Liver (tissue), 9 donors: ENCODE measurements around the gene GAS6. TPM values are rescaled to one million over a fixed set of nuclear protein-coding genes. Genes with fewer than 3 reads are reported as not detected.

Experiments used
- DNase-seq: peaks from one replicate; pipeline ENCODE4 v3.0.0-alpha.2; 2017; ENCODE audit warnings: low spot score
- H3K27ac ChIP-seq, 2 donors: one replicate each; pipeline ENCODE4 v1.7.0; 2013; ENCODE audit warnings: inconsistent platforms in 2 of 2, low read length in 2 of 2, control low read depth in 1 of 2, low read depth in 1 of 2, mild to moderate bottlenecking in 1 of 2
- H3K27me3 ChIP-seq, 4 donors: one replicate each; pipeline versions ENCODE4 v1.6.1 to v1.7.0; 2013; ENCODE audit warnings: low read length in 3 of 4, inconsistent platforms in 1 of 4, mild to moderate bottlenecking in 1 of 4, moderate library complexity in 1 of 4; ENCODE audit not compliant: control insufficient read depth in 4 of 4, insufficient read depth in 4 of 4
- H3K36me3 ChIP-seq, 4 donors: one replicate each; pipeline versions ENCODE4 v1.6.1 to v1.7.0; 2013; ENCODE audit warnings: low read length in 3 of 4, mild to moderate bottlenecking in 3 of 4, low read depth in 1 of 4, moderate library complexity in 1 of 4; ENCODE audit not compliant: control insufficient read depth in 4 of 4, insufficient read depth in 3 of 4
- H3K4me1 ChIP-seq, 4 donors: one replicate each; pipeline versions ENCODE4 v1.6.1 to v1.7.0; 2013; ENCODE audit warnings: low read length in 3 of 4, mild to moderate bottlenecking in 3 of 4, moderate library complexity in 1 of 4; ENCODE audit not compliant: control insufficient read depth in 4 of 4, insufficient read depth in 4 of 4
- H3K4me3 ChIP-seq, 3 donors: one replicate each; pipeline versions ENCODE4 v1.6.1 to v1.7.0; 2013; ENCODE audit warnings: low read length in 3 of 3, control low read depth in 1 of 3, low read depth in 1 of 3, mild to moderate bottlenecking in 1 of 3
- H3K9ac ChIP-seq, 2 donors: one replicate each; pipeline ENCODE4 v1.7.0; 2013; ENCODE audit warnings: low read length in 2 of 2, mild to moderate bottlenecking in 2 of 2, moderate library complexity in 2 of 2, control low read depth in 1 of 2, low read depth in 1 of 2
- H3K9me3 ChIP-seq, 4 donors: one replicate each; pipeline versions ENCODE4 v1.6.1 to v1.7.0; 2013; ENCODE audit warnings: low read length in 3 of 4; ENCODE audit not compliant: control insufficient read depth in 4 of 4
- ATF3 ChIP-seq: IDR thresholded peaks from 2 replicates; pipeline ENCODE4 v1.6.1; 2016; ENCODE audit warnings: antibody characterized with exemption
- CTCF ChIP-seq: fragments of 150-350 bp; IDR thresholded peaks from 2 replicates; pipeline ENCODE4 v1.5.1; 2017; ENCODE audit warnings: improper control_type of control experiment, low read depth, low read length; ENCODE audit not compliant: missing input control
- EGR1 ChIP-seq, 2 donors: IDR thresholded peaks; 2 replicates each; pipeline ENCODE4 v1.6.1; 2016 to 2018; ENCODE audit warnings: antibody characterized with exemption in 2 of 2, low read depth in 2 of 2
- FOXA1 ChIP-seq: IDR thresholded peaks from 2 replicates; pipeline ENCODE4 v1.6.1; 2016; ENCODE audit warnings: antibody characterized with exemption
- FOXA2 ChIP-seq: IDR thresholded peaks from 2 replicates; pipeline ENCODE4 v1.6.1; 2016; ENCODE audit warnings: antibody characterized with exemption
- GABPA ChIP-seq, 2 donors: IDR thresholded peaks in 1 of 2; conservative IDR thresholded peaks in 1 of 2; 2 replicates each; pipeline ENCODE4 v1.6.1; 2016; ENCODE audit warnings: antibody characterized with exemption in 2 of 2, mild to moderate bottlenecking in 1 of 2, moderate library complexity in 1 of 2
- HNF4A ChIP-seq, 2 donors: conservative IDR thresholded peaks; 2 replicates each; pipeline ENCODE4 v1.6.1; 2016; ENCODE audit warnings: antibody characterized with exemption in 2 of 2, mild to moderate bottlenecking in 2 of 2
- HNF4G ChIP-seq: IDR thresholded peaks from 2 replicates; pipeline ENCODE4 v1.6.1; 2016; ENCODE audit warnings: antibody characterized with exemption
- JUND ChIP-seq, 2 donors: IDR thresholded peaks; 2 replicates each; pipeline ENCODE4 v1.6.1; 2016; ENCODE audit warnings: antibody characterized with exemption in 2 of 2
- NR2F2 ChIP-seq: IDR thresholded peaks from 2 replicates; pipeline ENCODE4 v1.6.1; 2016; ENCODE audit warnings: antibody characterized with exemption
- RAD21 ChIP-seq, 2 donors: IDR thresholded peaks; 2 replicates each; pipeline ENCODE4 v1.6.1; 2016; ENCODE audit warnings: antibody characterized with exemption in 2 of 2, mild to moderate bottlenecking in 2 of 2
- RXRA ChIP-seq, 2 donors: IDR thresholded peaks; 2 replicates each; pipeline ENCODE4 v1.6.1; 2017 to 2018; ENCODE audit warnings: antibody characterized with exemption in 2 of 2, mild to moderate bottlenecking in 1 of 2
- SP1 ChIP-seq: IDR thresholded peaks from 2 replicates; pipeline ENCODE4 v1.6.1; 2018; ENCODE audit warnings: antibody characterized with exemption, mild to moderate bottlenecking
- TAF1 ChIP-seq: conservative IDR thresholded peaks from 2 replicates; pipeline ENCODE4 v1.6.1; 2016; ENCODE audit warnings: antibody characterized with exemption, mild to moderate bottlenecking
- YY1 ChIP-seq: IDR thresholded peaks from 2 replicates; pipeline ENCODE4 v1.6.1; 2016; ENCODE audit warnings: antibody characterized with exemption, mild to moderate bottlenecking
- WGBS: extraction: QIAGEN DNeasy Blood & Tissue Kit; methylation state at CpG from one replicate; pipeline ENCODE4 v1.1.7; 2013; 5-methylcytosine and 5-hydroxymethylcytosine counted together
- polyA plus RNA-seq, 2 donors: library from polyadenylated mRNA; stranded (reverse) in 1 of 2; unstranded in 1 of 2; fragments of 200-250 nt in 1 of 2; fragments of >200 nt in 1 of 2; fragmentation: Nextera tagmentation in 1 of 2; extraction: Ambion mirVana in 1 of 2; gene quantifications; one replicate each; pipeline versions ENCODE4 v1.2.1 to v1.2.3, GENCODE V29; 2013 to 2015
- total RNA-seq, 2 donors: library from RNA; depleted of rRNA; stranded (reverse); fragments of >200 nt; gene quantifications; one replicate each; pipeline ENCODE4 v1.2.3, GENCODE V29; 2014
- TF ChIP-seq, protein P1 (sequence below): IDR thresholded peaks from 2 replicates; pipeline ENCODE4 v1.6.1; 2016; ENCODE audit warnings: antibody characterized with exemption
- TF ChIP-seq, protein P2 (sequence below): IDR thresholded peaks from 2 replicates; pipeline ENCODE4 v1.6.1; 2016; ENCODE audit warnings: antibody characterized with exemption, mild to moderate bottlenecking
- TF ChIP-seq, protein P3 (sequence below): IDR thresholded peaks from 2 replicates; pipeline ENCODE4 v1.6.1; 2016; ENCODE audit warnings: antibody characterized with exemption
- donor health status: healthy.
- donor health status: healthy.
- donor health status: healthy.
- donor health status: healthy.
- donor health status: healthy.

The GAS6 gene
- total and polyA plus RNA-seq, 4 donors, result 2.5 to 30.2 (median 9.1) TPM

- TF ChIP-seq GABPA (IDR thresholded peaks at IDR 0.05 in 1 of 2, conservative IDR thresholded peaks at IDR 0.05 in 1 of 2) (no peak), RXRA (IDR thresholded peaks at IDR 0.05) (no peak)
These were observed 87.4 kb downstream of the GAS6 start (continued) for GRCh38 chr13:113776231-113777125.

GRCh38 chr13:113775451-113776145, 88.3 kb downstream of the GAS6 start:
- Histone ChIP-seq H3K9ac (no peak overlapping the region), H3K27ac (no peak overlapping the region), H3K4me1 (no peaks in the 10 kb centered on the region), H3K27me3 (peaks cover 0 to 3% (median 1%) of the 10 kb centered on the region in 4 donors), H3K9me3 (no peaks in the 10 kb centered on the region), H3K36me3 (no peaks in the 10 kb centered on the region), H3K4me3 (no peak overlapping the region)
- WGBS, result 87% methylated on average over 28 of the region's 28 CpGs
- DNase-seq, result no peak
- TF ChIP-seq FOXA2 (no peak), HNF4A (conservative IDR thresholded peaks at IDR 0.05) (no peak), RXRA (IDR thresholded peaks at IDR 0.05) (no peak), HNF4G (no peak), RAD21 (IDR thresholded peaks at IDR 0.05) (no peak), FOXA1 (no peak), SP1 (no peak), CTCF (no peak), EGR1 (IDR thresholded peaks at IDR 0.05; ENCODE audit: low read depth in 2 of 2) (no peak), ATF3 (no peak), NR2F2 (no peak), JUND (IDR thresholded peaks at IDR 0.05) (no peak), TAF1 (no peak), YY1 (no peak)
- TF ChIP-seq, protein P1, sequence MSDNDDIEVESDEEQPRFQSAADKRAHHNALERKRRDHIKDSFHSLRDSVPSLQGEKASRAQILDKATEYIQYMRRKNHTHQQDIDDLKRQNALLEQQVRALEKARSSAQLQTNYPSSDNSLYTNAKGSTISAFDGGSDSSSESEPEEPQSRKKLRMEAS, result no peak
- TF ChIP-seq, protein P2, sequence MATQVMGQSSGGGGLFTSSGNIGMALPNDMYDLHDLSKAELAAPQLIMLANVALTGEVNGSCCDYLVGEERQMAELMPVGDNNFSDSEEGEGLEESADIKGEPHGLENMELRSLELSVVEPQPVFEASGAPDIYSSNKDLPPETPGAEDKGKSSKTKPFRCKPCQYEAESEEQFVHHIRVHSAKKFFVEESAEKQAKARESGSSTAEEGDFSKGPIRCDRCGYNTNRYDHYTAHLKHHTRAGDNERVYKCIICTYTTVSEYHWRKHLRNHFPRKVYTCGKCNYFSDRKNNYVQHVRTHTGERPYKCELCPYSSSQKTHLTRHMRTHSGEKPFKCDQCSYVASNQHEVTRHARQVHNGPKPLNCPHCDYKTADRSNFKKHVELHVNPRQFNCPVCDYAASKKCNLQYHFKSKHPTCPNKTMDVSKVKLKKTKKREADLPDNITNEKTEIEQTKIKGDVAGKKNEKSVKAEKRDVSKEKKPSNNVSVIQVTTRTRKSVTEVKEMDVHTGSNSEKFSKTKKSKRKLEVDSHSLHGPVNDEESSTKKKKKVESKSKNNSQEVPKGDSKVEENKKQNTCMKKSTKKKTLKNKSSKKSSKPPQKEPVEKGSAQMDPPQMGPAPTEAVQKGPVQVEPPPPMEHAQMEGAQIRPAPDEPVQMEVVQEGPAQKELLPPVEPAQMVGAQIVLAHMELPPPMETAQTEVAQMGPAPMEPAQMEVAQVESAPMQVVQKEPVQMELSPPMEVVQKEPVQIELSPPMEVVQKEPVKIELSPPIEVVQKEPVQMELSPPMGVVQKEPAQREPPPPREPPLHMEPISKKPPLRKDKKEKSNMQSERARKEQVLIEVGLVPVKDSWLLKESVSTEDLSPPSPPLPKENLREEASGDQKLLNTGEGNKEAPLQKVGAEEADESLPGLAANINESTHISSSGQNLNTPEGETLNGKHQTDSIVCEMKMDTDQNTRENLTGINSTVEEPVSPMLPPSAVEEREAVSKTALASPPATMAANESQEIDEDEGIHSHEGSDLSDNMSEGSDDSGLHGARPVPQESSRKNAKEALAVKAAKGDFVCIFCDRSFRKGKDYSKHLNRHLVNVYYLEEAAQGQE, result no peak
- TF ChIP-seq, protein P3, sequence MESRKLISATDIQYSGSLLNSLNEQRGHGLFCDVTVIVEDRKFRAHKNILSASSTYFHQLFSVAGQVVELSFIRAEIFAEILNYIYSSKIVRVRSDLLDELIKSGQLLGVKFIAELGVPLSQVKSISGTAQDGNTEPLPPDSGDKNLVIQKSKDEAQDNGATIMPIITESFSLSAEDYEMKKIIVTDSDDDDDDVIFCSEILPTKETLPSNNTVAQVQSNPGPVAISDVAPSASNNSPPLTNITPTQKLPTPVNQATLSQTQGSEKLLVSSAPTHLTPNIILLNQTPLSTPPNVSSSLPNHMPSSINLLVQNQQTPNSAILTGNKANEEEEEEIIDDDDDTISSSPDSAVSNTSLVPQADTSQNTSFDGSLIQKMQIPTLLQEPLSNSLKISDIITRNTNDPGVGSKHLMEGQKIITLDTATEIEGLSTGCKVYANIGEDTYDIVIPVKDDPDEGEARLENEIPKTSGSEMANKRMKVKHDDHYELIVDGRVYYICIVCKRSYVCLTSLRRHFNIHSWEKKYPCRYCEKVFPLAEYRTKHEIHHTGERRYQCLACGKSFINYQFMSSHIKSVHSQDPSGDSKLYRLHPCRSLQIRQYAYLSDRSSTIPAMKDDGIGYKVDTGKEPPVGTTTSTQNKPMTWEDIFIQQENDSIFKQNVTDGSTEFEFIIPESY, result no peak
